Mammary epithelial cell (primary cell): ENCODE results near the gene HSFX3.

Source experiments
- CTCF ChIP-seq, 2 donors: IDR thresholded peaks in 1 of 2; conservative IDR thresholded peaks in 1 of 2; 2 replicates each; pipeline ENCODE4 v1.5.1; 2011 to 2012; ENCODE audit warnings: inconsistent platforms in 2 of 2, low read length in 2 of 2, mild to moderate bottlenecking in 2 of 2, control low read depth in 1 of 2, low read depth in 1 of 2; ENCODE audit not compliant: insufficient read depth in 1 of 2; ENCODE audit errors: extremely low read depth in 1 of 2
- EZH2 ChIP-seq: IDR thresholded peaks from 2 replicates; pipeline ENCODE4 v1.6.1; 2012; ENCODE audit warnings: low read length, inconsistent platforms, borderline replicate concordance

DNA sequence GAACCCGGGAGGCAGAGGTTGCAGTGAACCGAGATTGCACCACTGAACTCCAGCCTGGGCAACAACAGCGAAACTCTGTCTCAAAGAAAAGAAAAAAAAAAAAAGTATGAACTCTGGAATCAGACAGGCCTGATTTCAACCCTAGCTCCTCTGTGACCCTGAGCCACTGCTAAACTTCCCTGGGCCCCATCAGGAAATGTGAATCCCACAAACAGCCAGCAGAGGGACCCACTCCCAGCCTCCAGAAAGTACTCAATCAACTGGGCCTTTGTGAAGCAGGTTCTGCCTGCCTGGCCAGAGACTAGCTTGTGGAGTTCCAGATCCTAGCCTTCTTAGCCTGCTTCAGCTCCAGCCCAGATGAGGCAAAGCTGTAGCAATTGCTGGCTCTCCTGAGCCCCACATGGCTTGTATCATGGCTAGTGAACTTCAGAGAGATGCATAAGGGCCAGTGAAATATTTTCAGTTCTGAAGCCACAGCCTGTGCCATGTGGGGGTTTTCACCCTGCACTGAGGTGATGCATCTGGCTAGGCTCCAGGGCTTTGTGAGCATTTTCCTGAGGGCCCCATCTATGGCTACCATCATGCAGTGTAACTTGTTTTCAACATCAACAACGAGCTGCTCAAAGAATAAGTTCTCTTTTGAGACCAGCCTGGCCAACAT, 37.4 kb downstream of the HSFX3 start:
- TF ChIP-seq CTCF (conservative IDR thresholded peaks at IDR 0.05 in 1 of 2, IDR thresholded peaks at IDR 0.05 in 1 of 2; ENCODE audit: extremely low read depth in 1 of 2, insufficient read depth in 1 of 2, low read depth in 1 of 2, low read length in 2 of 2), result peak; percentile 29 to 66
- TF ChIP-seq EZH2, result no peak
